ENCODE data around the gene GTF2IRD1.
"Not testable (repeated sequence)": the region's sequence is repeated elsewhere in the genome, so short reads cannot be mapped to it uniquely, and the experiment has no call there.

GTF2IRD1 gene

DNA sequence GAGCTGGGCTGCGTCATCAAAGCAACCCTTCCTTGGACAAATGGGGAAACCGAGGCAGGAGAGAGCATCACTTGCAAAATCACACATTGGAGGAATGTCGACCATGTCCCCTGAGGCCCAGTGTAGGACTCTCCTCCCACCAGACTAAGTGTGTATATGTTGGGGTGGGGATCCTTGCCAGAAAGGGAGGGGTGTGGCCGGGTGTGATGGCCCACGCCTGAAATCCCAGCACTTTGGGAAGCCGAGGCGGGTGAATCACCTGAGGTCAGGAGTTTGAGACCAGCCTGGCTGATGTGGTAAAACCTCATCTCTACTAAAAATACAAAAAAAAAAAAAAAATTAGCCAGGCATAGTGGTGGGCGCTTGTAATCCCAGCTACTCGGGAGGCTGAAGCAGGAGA lies 23.3 kb upstream of the GTF2IRD1 start:
- not testable (repeated sequence) for DNase-seq

DNA sequence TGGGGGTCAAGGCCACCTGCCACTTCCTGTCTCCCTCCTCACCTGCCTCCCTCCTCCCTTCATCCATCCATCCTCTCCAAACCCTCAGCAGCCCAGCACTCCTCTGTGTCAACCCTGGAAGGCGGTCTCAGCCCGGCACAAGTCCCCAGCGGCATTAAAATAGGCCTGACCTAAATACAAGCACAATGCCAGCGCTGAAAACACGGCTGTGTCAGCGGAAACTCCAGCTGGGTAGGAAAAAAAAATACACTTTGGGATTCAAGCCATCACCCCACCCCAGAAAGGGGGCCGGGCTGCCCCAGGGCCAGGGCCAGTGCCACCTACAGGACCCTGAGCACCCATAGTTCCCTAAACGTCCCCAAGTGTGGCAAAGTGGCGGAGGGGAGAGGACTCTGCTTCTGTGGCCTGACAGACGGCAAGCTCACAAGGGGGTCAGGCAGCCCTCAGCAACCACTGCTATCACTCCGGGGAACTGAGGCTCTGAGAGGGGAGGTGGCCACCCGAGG lies 22.7 kb upstream of the GTF2IRD1 start:
- DNase-seq: no peak

DNA sequence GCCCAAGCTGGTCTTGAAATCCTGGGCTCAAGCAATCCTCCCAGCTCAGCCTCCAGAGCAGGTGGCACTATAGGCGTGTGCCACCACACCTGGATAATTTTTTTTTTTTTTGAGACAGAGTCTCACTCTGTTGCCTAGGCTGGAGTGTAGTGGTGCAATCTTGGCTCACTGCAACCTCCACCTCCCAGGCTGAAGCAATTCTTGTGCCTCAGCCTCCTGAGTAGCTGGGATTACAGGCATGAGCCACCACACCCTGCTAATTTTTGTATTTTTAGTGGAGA lies 16.5 kb upstream of the GTF2IRD1 start:
- DNase-seq: not testable (repeated sequence)

DNA sequence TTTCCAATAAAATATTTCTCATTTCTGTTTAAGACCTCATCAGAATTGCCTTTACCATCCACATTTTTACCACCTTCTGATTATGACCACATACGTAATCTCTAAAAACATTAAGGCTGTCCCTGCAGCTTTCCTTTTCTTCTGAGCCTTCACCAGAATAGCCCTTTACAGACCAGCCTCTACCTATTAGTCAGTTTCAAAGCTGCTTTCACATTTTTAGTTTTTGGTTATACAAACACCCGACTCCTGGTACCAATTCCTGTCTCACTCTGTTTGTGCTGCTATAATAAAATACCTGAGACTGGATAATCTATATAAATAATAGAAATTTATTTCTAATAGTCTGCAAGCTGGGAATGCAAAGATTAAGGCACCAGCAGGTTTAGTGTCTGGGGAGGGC lies 15.4 kb upstream of the GTF2IRD1 start:
- DNase-seq: no peak

DNA sequence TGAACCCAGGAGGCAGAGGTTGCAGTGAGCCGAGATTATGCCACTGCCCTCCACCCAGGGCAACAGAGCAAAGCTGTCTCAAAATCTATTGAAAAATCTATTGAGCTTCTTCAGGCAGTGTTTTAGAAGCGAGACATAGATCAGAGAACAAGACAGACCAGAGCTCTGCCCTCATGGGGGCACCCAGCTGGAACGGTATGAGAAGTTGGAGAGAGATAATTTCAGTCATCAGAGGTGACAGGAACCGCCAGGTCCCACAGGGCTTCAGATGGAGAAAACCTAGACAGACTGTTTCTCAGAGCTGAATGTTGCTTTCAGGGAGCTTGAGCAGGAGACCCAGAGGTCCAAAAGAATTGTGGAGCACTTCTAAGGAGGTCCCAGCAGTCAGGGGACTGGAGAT lies 14.2 kb upstream of the GTF2IRD1 start:
- DNase-seq: no peak

DNA sequence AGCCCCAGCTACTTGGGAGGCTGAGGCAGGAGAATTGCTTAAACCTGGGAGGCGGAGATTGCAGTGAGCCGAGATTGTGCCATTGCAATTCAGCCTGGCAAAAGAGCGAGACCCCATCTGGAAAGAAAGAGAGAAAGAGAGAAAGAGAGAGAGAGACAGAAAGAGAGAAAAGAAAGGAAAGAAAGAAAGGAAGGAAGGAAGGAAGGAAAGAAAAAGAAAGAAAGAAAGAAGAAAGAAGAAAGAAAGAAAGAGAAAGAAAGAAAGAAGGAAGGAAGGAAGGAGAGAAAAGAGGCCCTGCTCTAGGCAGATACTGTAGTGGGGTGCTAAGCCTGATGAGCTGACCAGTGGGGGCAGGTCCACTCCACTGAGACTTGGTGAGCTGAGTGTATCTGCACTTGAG lies 13.6 kb upstream of the GTF2IRD1 start:
- DNase-seq: not testable (repeated sequence)

DNA sequence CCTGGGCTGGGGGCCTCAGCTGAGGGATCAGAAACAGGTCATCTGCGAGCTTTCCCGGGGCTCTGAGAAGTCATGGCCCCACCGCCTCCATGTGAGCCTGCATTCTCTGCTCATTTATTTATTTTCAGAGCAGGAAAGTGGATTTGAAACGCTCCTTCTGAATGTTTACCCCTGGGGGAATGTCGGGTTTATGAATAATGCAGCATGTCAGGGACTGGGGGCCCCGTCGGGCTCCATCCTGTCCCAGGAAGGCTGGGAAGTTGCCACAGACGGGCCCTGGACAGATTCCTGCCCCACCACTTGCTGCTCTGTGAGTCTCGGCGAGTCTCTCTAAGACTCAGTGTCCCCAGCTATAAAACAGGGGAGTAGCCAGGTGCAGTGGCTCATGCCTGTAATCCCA lies 11.9 kb upstream of the GTF2IRD1 start:
- no peak for DNase-seq

DNA sequence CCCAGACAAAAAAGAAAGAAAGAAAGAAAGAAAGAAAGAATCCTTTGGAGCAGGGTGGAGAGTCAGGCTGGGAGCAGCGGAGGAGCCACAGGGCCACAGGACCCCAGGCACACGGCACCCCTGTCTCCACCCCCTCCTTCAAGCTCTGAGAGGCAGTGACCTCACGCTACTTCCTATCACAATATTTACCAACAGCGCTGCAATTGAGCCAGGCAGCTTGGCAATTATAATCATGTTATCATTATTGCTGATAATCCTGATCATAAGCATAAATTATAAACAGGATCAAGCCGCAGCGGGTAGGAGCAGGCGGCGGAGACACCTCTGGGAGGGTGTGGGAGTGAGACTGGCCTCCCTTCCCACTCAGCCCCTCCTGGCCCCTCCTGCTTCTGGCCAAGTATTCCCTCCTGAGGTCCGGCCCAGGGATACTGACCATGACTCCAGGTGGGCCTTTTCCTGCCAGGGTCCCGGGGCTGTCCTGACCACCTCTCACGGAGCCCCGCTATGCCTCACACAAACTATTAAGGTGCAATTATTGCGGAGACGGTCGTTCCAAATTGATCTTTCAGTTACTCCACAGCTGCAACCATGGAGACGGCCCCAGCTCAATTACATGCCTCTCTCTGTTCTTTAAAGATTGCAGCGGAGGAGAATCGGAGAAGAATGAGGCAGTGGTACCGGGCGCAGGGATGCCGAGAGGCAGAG lies 10.0 kb upstream of the GTF2IRD1 start:
- no peak for DNase-seq

DNA sequence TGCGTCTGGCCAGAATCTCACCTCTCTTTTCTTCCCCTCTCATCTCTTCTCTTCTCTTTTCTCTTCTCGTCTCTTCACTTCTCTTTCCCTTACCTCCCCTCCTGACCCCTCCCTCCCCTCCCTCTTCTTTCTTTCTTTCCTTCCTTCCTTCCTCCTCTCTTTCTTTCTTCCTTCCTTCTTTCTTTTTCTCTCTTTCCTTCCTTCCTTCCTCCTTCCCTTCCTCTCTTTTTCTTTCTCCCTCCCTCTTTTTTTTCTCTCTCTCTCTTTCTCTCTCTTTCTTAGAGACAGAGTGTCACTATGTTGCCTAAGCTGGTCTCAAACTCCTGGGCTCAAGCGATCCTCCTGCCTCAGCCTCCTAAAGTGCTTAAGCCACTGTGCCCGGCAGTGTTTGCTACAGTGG lies 4.6 kb upstream of the GTF2IRD1 start:
- no peak for DNase-seq

DNA sequence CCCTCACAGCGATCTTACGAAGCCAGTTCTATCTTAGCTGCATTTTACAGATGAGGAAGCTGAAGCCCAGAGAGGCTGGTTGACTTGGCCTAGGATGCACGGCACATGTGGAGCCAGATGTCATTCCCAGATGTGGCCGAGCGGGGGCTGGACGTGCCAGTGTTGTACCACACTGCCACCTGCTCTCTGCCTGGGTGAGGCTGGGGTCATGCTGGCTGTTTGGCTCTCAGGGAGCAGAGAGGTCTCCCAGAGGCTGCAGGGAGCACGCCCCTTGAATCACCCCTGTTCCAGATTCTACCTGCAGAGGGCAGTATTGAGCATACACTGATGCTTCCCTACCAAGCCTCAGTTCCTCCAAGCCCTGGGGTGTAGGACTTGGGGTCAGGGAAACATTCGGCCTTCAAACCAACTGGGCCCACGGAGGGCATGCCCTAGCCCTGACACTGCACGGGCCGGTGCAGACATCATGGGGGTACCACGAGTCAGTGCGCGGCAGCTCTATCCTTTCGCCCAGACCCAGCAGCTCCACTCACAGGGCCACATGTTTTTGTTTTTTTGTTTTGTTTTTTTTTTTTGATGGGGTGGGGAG lies 3.8 kb upstream of the GTF2IRD1 start:
- peak; percentile 41 for DNase-seq

DNA sequence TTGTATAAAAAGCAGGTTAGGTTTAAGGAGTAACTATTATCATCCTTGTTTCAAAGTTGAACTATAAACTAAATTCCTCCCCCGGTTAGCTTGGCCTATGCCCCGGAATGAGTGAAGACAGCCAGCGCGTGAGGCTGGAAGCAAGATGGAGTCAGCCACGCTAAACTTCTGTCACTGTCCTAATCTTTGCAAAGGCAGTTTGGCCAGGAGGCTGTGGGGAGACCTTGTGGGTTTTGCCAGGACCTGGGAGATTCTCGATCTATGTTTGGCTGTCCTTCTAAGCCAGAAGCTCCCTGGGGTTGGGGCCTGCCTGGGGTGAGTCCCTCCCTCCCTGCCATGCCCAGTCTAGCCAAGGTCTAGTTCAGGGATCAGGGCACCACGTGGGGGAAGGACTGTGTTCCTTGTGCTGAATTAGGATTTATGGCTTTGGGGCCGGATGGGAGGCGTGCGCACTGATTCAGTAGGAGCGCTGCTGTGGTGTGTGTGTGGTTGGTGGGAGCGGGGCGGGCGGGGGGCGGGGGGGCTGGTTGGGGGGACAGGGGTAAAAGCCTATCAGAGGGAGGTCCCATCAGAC lies 871 bp upstream of the GTF2IRD1 start:
- peak; percentile 64 for DNase-seq

DNA sequence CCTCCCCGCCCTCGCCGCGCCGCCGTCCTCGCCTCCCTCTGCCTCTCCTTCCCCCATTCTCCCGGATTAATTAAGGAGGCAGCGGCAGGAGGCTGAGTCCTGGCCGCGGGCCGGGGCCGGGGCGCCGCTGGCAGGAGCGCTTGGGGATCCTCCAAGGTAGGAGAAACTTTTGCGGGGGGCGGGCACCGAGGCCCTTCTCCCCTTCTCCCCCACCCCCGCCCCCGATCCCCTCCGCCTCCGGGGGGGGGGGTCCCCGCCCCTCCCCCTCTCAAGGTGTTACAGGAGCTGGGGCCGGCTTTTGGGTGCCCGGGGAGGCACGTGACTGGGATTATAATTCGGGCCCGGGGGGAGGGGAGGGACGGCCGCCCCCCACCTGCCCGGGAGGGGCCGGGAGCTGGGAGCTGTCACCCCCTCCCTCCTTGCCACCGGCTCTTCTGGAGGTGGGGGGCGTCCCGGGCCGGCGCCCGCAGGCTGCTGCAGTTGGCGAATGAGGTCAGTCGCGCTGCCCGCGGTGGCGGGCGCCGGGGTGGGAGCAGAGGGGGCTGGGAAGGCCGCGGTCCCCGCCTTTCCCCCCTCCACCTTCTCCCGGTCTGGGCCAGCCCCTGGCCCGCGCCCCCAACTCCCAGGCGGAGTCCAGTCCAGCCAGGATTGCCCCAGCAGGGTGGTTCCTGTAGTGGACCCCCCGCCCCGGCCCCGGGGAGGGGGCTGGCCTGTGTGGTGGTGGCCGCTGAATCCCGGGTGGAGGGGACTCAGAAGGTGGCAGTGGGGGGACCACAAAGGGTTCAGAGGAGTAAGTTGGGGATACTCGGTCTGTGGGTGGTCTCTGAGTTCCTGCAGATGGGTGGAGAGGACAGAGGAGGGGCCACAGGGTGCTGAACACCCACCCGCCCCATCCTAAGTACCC lies 567 bp downstream of the GTF2IRD1 start:
- DNase-seq: no peak

DNA sequence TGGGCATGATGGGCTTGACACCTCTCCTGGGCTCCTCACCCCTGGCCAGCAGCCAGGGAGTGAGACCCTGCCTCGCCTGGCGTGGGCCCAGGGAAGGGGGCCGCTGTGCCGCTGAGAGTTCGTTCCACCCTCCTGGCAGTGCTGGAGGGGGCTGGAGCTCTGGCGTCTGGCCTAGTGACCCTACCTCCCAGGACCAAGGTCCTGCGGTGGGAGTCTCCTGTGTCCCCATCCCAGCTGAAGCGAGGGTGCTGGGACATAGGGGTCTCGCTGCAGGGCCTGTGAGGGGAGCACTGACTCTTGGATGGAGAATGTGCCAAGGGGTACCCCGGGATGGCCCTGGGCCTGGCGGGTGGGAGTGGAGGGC lies 1.2 kb downstream of the GTF2IRD1 start:
- DNase-seq: no peak

DNA sequence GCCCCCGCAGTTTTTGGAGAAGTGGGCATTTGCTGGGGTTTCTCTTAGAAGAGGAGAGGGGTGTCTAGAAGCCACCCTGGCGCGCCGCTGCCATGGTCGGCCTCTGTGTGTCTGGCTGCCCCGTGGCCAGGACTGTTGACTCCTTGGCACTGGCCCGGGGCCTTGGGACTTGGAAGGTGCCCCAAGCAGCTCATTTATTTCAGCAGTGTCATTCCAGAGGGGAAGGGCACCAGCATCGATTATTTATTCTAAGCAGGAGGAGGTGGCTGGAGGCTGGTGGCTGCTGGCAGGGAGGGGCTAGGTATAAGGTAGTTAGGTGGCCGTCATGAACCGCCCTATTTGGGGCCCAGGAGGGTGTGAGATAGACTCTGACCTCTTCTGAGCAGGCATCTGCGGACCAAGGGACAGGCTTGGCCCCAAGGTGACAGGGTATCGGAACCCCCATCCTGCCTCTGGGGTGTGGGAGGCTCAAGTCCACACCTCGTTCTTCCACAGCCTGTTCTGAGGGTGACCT lies 1.6 kb downstream of the GTF2IRD1 start:
- no peak for DNase-seq

DNA sequence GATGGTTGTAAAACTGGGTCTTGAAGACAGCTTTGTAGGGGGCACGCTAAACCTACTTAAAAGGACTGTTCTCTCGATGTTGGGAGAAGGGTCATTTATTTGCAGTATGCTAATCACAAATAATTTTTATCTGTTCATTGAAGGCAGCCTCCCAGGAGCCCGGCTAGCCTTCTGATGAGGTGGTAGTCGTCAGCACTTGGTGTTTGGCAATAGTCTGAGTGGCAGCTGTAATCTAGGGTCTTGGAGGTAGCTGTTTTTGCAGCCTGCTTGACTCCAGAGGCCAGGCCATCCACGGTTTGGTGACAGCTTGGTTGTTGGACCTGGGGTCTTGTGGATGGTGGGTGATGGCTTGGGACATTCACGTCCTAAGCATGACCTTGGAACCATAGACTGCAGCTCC lies 2.2 kb downstream of the GTF2IRD1 start:
- no peak for DNase-seq

DNA sequence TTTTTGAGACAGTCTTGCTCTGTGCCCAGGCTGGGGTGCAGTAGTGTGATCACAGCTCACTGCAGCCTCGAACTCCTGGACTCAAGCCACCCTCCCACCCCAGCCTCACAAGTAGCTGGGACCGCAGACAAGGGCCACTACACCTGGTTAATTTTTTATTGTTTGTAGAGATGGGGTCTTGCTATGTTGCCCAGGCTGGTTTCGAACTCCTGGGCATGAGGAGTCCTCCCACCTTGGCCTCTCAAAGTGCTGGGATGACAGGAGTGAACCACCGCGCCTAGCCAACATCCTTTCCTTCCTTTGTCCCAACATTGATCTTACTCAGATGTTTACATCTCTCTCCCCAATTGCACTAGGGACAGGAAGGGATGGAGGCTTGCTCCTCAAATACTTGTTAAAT lies 3.3 kb downstream of the GTF2IRD1 start:
- no peak for DNase-seq

DNA sequence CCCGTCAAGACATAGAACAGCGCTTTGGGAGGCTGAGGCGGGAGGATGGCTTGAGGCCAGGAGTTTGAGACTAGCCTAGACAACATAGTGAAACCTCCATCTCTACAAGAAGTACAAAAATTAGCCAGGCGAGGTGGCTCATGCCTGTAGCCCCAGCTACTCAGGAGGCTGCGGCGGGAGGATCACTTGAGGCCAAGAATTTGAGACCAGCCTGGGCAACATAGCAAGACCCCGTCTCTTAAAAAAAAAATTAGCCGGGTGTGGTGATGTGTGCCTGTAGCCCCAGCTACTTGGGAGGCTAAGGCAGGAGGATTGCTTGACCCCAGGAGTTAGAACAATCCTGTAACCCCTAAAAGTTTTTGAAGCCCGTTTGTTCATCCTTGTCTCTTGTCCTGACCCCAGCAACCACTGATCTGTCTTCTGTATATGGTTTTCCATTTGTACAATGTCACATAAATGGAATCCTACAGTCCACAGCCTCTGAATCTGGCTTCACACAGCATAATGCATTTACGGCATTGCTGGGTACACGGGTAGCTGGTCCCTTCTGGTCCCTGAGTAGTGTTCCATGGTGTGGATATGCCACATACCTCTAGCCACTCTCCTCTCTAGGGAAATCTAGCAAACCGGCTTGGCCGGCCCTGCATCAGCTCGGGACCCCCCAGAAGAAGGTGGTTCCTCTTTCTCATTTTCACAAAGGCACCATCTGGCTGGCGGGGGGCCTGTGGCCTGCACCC lies 8.4 kb downstream of the GTF2IRD1 start:
- DNase-seq: no peak

DNA sequence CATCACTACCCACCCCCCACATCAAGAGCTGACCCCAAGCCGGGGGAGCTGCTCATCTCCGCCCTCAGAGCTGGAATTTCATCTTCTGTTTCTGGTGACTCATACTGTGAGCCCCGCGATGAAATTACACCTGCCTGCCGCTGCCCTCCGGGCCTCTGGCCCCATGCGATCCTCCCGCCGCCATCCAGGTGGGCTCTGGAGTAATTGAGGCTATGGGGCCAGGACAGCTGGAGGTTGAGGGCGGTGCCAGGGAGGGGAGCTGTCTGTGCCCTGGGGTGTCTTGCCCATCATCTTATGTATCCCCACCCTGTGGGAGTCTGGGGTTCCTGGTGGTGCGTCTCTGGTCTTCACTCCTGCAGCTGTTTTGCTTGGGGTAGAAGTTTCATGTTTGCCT lies 9.0 kb downstream of the GTF2IRD1 start:
- no peak for DNase-seq

DNA sequence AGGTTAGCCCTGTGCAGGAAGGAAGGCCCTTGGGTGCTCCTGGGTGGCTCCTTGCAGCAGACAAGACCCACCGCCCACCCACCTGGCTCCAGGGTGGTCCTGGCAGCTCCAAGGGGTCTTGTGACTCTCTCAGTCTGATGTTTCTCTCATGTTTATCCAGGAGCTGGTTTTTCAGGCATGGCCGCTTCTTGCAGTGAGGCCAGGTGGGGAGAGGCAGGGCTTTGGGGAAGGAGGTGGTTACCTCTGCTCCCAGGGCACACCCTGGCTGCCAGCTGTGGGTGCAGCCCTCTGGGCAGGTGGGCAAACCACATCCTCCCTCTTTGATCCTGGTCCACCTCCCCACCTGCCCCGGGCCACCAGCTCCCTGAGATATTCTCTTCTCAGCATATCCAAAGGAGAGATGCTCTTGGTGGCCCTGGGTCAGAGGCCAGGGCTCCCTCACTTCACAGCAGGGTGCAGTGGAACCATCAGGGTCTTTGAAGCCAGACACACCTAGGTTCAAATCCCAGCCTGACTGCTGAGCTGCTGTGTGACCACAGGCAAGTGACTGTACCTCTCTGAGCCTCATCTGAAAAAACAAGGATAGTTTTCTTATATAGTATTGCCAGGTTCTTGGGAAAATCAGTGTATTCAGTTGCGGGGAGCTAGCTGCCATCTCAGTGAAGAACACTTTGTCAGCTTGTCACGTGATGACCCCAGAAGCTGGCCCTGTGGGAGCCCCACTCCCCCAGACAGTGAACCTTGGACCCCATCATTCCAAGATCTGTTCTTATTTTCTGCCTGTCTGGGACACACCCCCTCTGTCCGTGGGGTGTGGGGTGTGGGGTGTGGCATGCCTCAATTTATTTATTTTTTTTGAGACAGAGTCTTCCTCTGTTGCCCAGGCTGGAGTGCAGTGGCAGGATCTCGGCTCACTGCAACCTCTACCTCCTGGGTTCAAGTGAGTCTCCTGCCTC lies 11.5 kb downstream of the GTF2IRD1 start:
- DNase-seq: no peak

DNA sequence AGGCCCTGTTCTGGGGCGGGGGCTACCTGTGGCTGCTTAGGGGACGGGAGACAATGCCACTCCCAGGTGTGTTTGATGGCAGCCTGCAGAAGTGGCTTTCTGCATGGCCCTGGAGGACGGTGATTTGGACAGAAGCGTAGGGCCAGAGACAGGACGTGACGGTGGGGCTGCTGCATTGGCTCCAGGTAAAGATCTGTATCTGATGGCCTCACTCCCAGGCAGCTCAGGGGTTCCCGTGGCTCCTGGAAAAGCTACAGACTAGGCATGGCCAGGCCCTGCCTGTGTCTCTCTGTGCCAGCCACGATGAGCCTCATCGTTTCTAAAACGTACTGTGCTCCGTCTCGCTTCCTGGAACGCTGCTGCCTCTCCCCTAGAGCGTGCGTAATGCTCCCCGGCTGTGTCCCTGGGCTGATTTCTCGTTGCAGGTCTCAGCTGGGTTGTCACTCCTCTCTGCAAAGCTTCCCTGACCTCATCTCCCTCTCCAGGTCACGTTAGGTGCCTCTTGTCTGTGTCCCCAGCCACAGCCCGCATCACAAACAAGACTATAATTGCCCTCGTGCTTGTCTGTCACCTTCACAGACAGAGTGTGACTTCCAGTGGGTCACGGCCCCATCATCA lies 12.6 kb downstream of the GTF2IRD1 start:
- DNase-seq: no peak

DNA sequence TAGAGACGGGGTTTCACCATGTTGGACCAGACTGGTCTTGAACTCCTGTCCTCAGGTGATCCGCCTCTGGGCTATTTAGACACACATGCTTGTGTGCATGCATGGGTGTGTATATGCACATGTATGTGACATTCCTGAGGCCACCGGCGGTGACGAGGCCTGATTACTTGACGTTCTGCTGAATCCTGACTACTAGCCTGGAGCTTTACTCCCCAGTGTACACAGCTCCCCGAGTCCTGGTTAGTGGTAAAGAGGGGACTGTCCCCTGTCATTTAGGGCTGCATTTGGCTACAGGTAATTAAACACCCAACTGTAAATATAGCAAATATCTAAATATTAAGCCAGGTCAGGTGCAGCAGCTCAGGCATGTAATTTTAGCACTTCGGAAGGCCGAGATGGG lies 14.2 kb downstream of the GTF2IRD1 start:
- DNase-seq: no peak

Data from fibroblast of skin of right quadriceps (primary cell).